Stimulated activated naive B cell treated with anti-CD40 and anti-IgM and Interleukin-4, amounts not matched to agents 10 μg/mL and 1 μg/mL and 100 μg/mL, for 72 hours (primary cell): Measurements from ENCODE around the gene CCDC6.
"Not testable (repeated sequence)": the region's sequence is repeated elsewhere in the genome, so short reads cannot be mapped to it uniquely, and the experiment has no call there.

Source experiments
- ATAC-seq, 2 donors: fragments of 150-1000 bp; cut with Tn5 transposase; replicated peaks; 2 replicates each; pipeline ENCODE4 v1.10.0; 2021; ENCODE audit warnings: moderate library complexity in 1 of 2
- DNase-seq: peaks from one replicate; pipeline ENCODE4 v3.0.0; 2021
- H3K27ac Mint-ChIP-seq: one replicate; pipeline ENCODE4 v1.8.0; 2022; ENCODE audit warnings: mild to moderate bottlenecking, mixed read lengths
- H3K27me3 Mint-ChIP-seq, 2 donors: one replicate each; pipeline ENCODE4 v1.8.0; 2022; ENCODE audit warnings: mixed read lengths in 2 of 2
- H3K36me3 Mint-ChIP-seq, 2 donors: one replicate each; pipeline ENCODE4 v1.8.0; 2022; ENCODE audit warnings: mixed read lengths in 2 of 2, mild to moderate bottlenecking in 1 of 2
- H3K4me1 Mint-ChIP-seq, 2 donors: one replicate each; pipeline ENCODE4 v1.8.0; 2022; ENCODE audit warnings: mixed read lengths in 2 of 2, mild to moderate bottlenecking in 1 of 2
- H3K4me3 Mint-ChIP-seq, 2 donors: one replicate each; pipeline ENCODE4 v1.8.0; 2022; ENCODE audit warnings: mild to moderate bottlenecking in 2 of 2, mixed read lengths in 2 of 2, moderate library complexity in 1 of 2
- H3K9me3 Mint-ChIP-seq, 2 donors: one replicate each; pipeline ENCODE4 v1.8.0; 2022; ENCODE audit warnings: mixed read lengths in 2 of 2, mild to moderate bottlenecking in 1 of 2

The CCDC6 gene

GRCh38 chr10:59881640-59882039 is 24.7 kb downstream of the CCDC6 start:
- no peak for DNase-seq
- H3K4me3 Mint-ChIP-seq = no peak overlapping the region

GRCh38 chr10:59880971-59881510 is 25.3 kb downstream of the CCDC6 start:
- Mint-ChIP-seq H3K27ac (peak overlapping the region; percentile 81), H3K9me3 (no peaks in the 10 kb centered on the region), H3K27me3 (no peaks in the 10 kb centered on the region), H3K4me3 (peak overlapping the region; percentile 46 to 70), H3K4me1 (peaks cover 59 to 88% of the 10 kb centered on the region in 2 donors), H3K36me3 (peaks cover 11 to 19% of the 10 kb centered on the region in 2 donors)
- ATAC-seq (peak; percentile 84 to 91), DNase-seq (peak; percentile 74)

More at GRCh38 chr10:59881640-59882039, 24.7 kb downstream of the CCDC6 start:
- Mint-ChIP-seq H3K27me3 (no peaks in the 10 kb centered on the region), H3K36me3 (peaks cover 11 to 21% of the 10 kb centered on the region in 2 donors), H3K4me1 (peaks cover 62 to 90% of the 10 kb centered on the region in 2 donors), H3K9me3 (no peaks in the 10 kb centered on the region), H3K27ac (no peak overlapping the region)
- peak; percentile 12 to 21 for ATAC-seq

GRCh38 chr10:59880019-59880717 is 26.2 kb downstream of the CCDC6 start:
- H3K27me3 Mint-ChIP-seq = no peaks in the 10 kb centered on the region
- peaks cover 11 to 19% of the 10 kb centered on the region in 2 donors for H3K36me3 Mint-ChIP-seq
- no peaks in the 10 kb centered on the region for H3K9me3 Mint-ChIP-seq
- peak overlapping the region; percentile 81 for H3K27ac Mint-ChIP-seq
- peak in 1 of 2 donors; percentile 7 for ATAC-seq
- peaks cover 55 to 82% of the 10 kb centered on the region in 2 donors for H3K4me1 Mint-ChIP-seq
- DNase-seq = no peak
- H3K4me3 Mint-ChIP-seq = peak overlapping the region; percentile 1 to 70

DNA sequence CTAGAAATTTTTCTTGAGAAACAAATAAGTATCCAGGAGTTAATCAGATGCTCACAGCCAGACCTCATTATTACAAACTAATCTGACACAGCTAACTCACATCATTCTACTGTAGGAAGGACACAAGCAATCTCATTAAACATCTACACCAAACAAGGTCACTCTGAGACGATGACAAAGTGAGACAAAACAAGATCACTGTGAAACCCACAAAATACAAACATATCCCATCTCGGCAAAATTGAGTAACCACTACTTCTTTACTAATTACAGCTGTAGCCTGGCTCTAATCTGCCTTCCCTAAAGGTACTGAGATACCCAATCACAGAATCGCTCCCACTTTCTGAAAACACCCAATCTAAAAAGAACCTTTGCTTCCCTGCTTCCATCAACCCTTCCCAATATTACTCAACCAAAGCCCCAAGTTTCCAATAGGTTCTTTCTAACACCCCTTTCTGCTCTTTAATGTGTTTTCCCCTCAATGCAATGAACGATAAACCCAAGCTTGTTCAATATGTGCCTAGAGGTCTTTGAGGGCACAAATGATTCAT is 26.9 kb downstream of the CCDC6 start:
- Mint-ChIP-seq H3K27me3 (no peaks in the 10 kb centered on the region), H3K4me1 (peaks cover 51 to 82% of the 10 kb centered on the region in 2 donors), H3K4me3 (peak overlapping the region; percentile 1 to 18), H3K27ac (peak overlapping the region; percentile 7), H3K36me3 (peaks cover 11 to 14% of the 10 kb centered on the region in 2 donors), H3K9me3 (no peaks in the 10 kb centered on the region)
- DNase-seq (no peak), ATAC-seq (peak; percentile 24 to 51)

- H3K4me1 Mint-ChIP-seq = peaks cover 50 to 82% of the 10 kb centered on the region in 2 donors
- no peak for DNase-seq
- H3K4me3 Mint-ChIP-seq = no peak overlapping the region
- ATAC-seq = no peak
- no peaks in the 10 kb centered on the region for H3K9me3 Mint-ChIP-seq
- H3K36me3 Mint-ChIP-seq = peaks cover 8 to 14% of the 10 kb centered on the region in 2 donors
- H3K27ac Mint-ChIP-seq = no peak overlapping the region
- H3K27me3 Mint-ChIP-seq = no peaks in the 10 kb centered on the region
These were observed 27.4 kb downstream of the CCDC6 start for GRCh38 chr10:59878915-59879314.

DNA sequence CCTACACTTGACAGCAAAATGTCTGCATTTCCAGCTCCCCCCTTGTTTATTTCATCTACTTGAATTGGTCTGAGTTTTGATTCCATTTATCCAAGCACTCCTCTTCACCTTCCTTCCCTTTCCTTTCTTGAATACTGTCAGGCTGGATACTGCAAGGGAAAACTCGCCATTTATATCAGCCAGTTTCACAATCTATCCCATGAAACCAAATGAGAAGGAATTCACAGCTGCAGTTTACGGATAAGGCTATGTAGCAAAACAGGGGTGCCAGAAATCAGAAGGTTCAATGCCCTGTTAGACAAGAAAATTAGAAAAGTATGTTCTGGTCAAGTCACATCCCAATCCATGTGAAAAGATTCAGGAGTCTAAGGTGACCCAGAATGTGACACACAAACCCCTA is 28.1 kb downstream of the CCDC6 start:
- no peak overlapping the region for H3K27ac Mint-ChIP-seq
- H3K4me1 Mint-ChIP-seq = peaks cover 49 to 82% of the 10 kb centered on the region in 2 donors
- H3K4me3 Mint-ChIP-seq = no peak overlapping the region

GRCh38 chr10:59877191-59877671 is 29.1 kb downstream of the CCDC6 start:
- peaks cover 6 to 14% of the 10 kb centered on the region in 2 donors for H3K36me3 Mint-ChIP-seq
- no peak for DNase-seq
- H3K4me1 Mint-ChIP-seq = peaks cover 53 to 84% of the 10 kb centered on the region in 2 donors
- H3K27ac Mint-ChIP-seq = no peak overlapping the region
- H3K4me3 Mint-ChIP-seq = no peak overlapping the region
- no peaks in the 10 kb centered on the region for H3K27me3 Mint-ChIP-seq
- ATAC-seq = no peak
- no peaks in the 10 kb centered on the region for H3K9me3 Mint-ChIP-seq

More for the DNA sequence above, 28.1 kb downstream of the CCDC6 start:
- ATAC-seq = no peak
- H3K36me3 Mint-ChIP-seq = peaks cover 8 to 14% of the 10 kb centered on the region in 2 donors
- no peaks in the 10 kb centered on the region for H3K27me3 Mint-ChIP-seq
- DNase-seq = no peak
- H3K9me3 Mint-ChIP-seq = no peaks in the 10 kb centered on the region

DNA sequence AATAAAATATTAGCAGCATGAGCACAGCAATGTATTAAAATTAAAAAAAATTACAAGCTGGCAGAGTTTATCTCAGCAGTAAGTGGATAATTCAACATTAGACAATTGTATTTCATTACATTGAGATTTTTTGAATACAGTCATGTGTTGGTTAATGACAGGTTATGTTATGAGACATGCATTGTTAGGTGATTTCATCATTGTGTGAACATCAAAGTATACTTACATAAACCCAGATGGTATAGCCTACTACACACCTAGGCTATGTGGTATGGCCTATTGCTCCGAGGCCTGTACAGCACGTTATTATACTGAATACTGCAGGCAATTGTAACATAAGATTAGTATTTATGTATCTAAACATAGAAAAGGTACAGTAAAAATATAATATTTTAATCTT is 29.7 kb downstream of the CCDC6 start:
- H3K27ac Mint-ChIP-seq = no peak overlapping the region
- no peak overlapping the region for H3K4me3 Mint-ChIP-seq
- no peak for ATAC-seq
- H3K4me1 Mint-ChIP-seq = peaks cover 55 to 87% of the 10 kb centered on the region in 2 donors
- peaks cover 6 to 12% of the 10 kb centered on the region in 2 donors for H3K36me3 Mint-ChIP-seq
- H3K27me3 Mint-ChIP-seq = no peaks in the 10 kb centered on the region
- DNase-seq = no peak
- no peaks in the 10 kb centered on the region for H3K9me3 Mint-ChIP-seq

GRCh38 chr10:59876208-59876607 is 30.1 kb downstream of the CCDC6 start:
- not testable (repeated sequence) for H3K9me3 Mint-ChIP-seq, DNase-seq, ATAC-seq, H3K27me3 Mint-ChIP-seq
- Mint-ChIP-seq H3K36me3 (peaks cover 6 to 11% of the 10 kb centered on the region in 2 donors), H3K4me3 (peak overlapping the region in 1 of 2 donors; percentile 21), H3K4me1 (peaks cover 50 to 84% of the 10 kb centered on the region in 2 donors), H3K27ac (peak overlapping the region; percentile 79)

GRCh38 chr10:59873896-59874295 is 32.5 kb downstream of the CCDC6 start:
- Mint-ChIP-seq H3K4me3 (peak overlapping the region in 1 of 2 donors; percentile 22), H3K27ac (peak overlapping the region; percentile 25), H3K9me3 (no peaks in the 10 kb centered on the region), H3K27me3 (no peaks in the 10 kb centered on the region), H3K4me1 (peaks cover 46 to 79% of the 10 kb centered on the region in 2 donors), H3K36me3 (peaks cover 4% of the 10 kb centered on the region in 2 donors)
- ATAC-seq (peak; percentile 71 to 86), DNase-seq (no peak)

GRCh38 chr10:59872892-59873463 is 33.4 kb downstream of the CCDC6 start:
- Mint-ChIP-seq H3K27ac (peak overlapping the region; percentile 75), H3K36me3 (peaks cover 4% of the 10 kb centered on the region in 2 donors), H3K4me3 (no peak overlapping the region), H3K27me3 (no peaks in the 10 kb centered on the region), H3K4me1 (peaks cover 45 to 79% of the 10 kb centered on the region in 2 donors), H3K9me3 (no peaks in the 10 kb centered on the region)
- no peak for ATAC-seq
- DNase-seq = no peak

DNA sequence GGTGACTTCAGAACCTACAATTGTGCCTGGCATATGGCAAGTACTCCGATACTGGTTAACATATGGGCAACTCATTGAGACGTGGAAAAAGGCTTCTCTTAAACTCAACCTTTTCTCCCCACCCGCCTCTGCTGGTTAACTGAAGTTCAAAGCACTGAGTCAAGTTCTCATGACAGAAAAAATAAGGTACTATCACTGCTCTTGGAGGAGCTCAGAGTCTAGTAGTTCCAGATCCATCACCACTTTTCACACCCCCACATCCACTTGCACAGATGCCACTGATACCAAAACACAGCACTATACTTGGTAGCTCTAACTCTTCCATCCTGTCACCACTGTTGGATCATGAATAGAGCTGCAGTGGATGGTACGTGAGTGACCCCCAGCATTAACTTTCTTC is 36.2 kb downstream of the CCDC6 start:
- ATAC-seq (no peak), DNase-seq (no peak)
- H3K4me3 Mint-ChIP-seq = no peak overlapping the region
- H3K27me3 Mint-ChIP-seq = no peaks in the 10 kb centered on the region
- H3K9me3 Mint-ChIP-seq = no peaks in the 10 kb centered on the region
- no peak overlapping the region for H3K27ac Mint-ChIP-seq
- H3K36me3 Mint-ChIP-seq = no peaks in the 10 kb centered on the region
- H3K4me1 Mint-ChIP-seq = peaks cover 55 to 82% of the 10 kb centered on the region in 2 donors

DNA sequence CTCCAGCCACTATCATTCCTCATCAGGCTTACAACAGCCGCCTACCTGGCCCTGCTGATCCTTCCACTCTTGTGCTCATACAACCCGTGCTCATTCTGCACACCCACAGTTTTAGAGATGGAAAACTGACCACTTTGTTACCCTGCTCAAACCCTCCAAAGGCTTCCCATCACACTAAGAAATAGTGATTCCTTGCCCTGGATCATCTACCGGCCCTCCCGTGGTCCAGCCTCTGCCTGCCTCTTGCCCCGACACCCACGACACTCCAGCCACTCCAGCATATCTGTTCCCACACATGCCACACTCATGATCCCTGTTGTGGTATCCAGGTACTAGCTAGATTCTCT is 36.8 kb downstream of the CCDC6 start:
- Mint-ChIP-seq H3K27ac (no peak overlapping the region), H3K4me1 (peaks cover 60 to 82% of the 10 kb centered on the region in 2 donors), H3K9me3 (no peaks in the 10 kb centered on the region)

More for the DNA sequence above, 36.8 kb downstream of the CCDC6 start:
- DNase-seq (no peak), ATAC-seq (no peak)
- Mint-ChIP-seq H3K4me3 (no peak overlapping the region), H3K36me3 (no peaks in the 10 kb centered on the region), H3K27me3 (no peaks in the 10 kb centered on the region)
